Astrocyte of the spinal cord (primary cell): ENCODE measurements around the gene QRICH1.

Experiments used
- DNase-seq: peaks from one replicate; pipeline ENCODE4 v3.0.0; 2011; ENCODE audit warnings: low read depth, low spot score
- H3K4me3 ChIP-seq: 2 replicates; pipeline ENCODE4 v1.5.1; 2011; ENCODE audit warnings: low read depth, mild to moderate bottlenecking, low read length, moderate library complexity
- in situ Hi-C: cut with HindIII; loops from 2 replicates; pipeline ENCODE4 v1.10.0; 2017; ENCODE audit warnings: low sequenced_read_pairs
- TF ChIP-seq, protein P1 (sequence below): IDR thresholded peaks from 2 replicates; pipeline ENCODE4 v1.5.1; 2012; ENCODE audit warnings: low read depth, mild to moderate bottlenecking, low read length, inconsistent platforms

Gene QRICH1

GRCh38 chr3:49005303-49005680 is 88.6 kb downstream of the QRICH1 start:
- DNase-seq, result no peak
- TF ChIP-seq, protein P1, sequence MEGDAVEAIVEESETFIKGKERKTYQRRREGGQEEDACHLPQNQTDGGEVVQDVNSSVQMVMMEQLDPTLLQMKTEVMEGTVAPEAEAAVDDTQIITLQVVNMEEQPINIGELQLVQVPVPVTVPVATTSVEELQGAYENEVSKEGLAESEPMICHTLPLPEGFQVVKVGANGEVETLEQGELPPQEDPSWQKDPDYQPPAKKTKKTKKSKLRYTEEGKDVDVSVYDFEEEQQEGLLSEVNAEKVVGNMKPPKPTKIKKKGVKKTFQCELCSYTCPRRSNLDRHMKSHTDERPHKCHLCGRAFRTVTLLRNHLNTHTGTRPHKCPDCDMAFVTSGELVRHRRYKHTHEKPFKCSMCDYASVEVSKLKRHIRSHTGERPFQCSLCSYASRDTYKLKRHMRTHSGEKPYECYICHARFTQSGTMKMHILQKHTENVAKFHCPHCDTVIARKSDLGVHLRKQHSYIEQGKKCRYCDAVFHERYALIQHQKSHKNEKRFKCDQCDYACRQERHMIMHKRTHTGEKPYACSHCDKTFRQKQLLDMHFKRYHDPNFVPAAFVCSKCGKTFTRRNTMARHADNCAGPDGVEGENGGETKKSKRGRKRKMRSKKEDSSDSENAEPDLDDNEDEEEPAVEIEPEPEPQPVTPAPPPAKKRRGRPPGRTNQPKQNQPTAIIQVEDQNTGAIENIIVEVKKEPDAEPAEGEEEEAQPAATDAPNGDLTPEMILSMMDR, result no peak
- in situ Hi-C loops, result no loop called here
- H3K4me3 ChIP-seq, result no peak overlapping the region

DNA sequence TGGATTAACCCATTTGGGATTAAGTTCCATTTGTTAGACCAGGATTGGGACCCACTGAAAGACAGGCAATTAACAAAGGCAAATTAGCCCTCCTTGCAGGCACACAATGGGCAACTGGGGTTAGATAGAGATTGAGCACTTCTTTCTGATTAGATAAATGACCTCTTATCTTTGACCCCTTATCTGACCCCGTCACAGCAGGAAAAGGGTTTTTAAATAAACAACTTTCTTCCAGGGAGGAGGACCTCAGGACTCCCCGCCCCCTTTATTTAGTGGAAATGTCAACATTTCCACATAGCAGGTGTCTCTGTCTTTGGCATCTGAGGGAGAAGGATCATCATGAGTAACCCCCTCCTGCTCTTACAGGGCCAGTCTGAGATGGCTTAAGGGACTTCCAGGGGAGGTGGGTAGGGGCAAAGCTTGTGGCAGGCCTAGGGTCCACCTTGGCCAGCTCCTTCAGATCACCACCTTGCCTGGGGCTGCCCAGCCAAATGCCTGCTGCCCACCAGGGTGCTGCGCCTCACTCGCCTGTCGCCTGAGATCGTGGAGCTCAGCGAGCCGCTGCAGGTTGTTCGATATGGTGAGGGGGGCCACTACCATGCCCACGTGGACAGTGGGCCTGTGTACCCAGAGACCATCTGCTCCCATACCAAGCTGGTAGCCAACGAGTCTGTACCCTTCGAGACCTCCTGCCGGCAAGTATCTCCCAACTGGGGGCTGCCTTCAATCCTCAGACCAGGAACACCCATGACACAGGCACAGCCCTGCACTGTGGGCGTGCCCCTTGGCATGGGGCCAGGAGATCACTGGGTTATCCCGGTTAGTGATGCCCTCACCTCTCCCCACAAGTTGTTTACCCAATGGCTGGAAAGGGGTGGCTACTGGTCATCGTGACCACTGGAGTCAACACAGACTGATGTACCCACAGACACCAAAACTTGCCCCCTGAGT is 89.2 kb downstream of the QRICH1 start:
- H3K4me3 ChIP-seq, result no peak overlapping the region
- TF ChIP-seq, protein P1, result no peak
- in situ Hi-C loops, result no loop called here
- no peak for DNase-seq

DNA sequence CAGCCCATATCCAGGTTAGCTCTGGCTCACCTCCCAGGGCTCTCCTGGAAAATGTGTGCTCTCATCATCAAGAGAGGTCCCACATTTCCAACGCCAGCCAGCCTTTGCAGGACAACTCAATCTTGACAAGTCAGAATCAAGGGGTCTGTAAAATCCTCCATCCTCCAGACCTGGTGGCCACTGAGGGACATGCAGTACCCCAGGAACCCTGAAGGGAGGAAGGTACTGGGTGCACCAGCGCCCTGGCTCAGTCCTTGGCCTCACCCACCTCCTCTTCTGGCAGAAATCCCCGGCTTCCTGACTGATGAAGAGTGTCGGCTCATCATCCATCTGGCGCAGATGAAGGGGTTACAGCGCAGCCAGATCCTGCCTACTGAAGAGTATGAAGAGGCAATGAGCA is 92.7 kb downstream of the QRICH1 start:
- DNase-seq, result no peak
- in situ Hi-C loops, result no loop called here
- H3K4me3 ChIP-seq, result no peak overlapping the region
- TF ChIP-seq, protein P1, result no peak

DNA sequence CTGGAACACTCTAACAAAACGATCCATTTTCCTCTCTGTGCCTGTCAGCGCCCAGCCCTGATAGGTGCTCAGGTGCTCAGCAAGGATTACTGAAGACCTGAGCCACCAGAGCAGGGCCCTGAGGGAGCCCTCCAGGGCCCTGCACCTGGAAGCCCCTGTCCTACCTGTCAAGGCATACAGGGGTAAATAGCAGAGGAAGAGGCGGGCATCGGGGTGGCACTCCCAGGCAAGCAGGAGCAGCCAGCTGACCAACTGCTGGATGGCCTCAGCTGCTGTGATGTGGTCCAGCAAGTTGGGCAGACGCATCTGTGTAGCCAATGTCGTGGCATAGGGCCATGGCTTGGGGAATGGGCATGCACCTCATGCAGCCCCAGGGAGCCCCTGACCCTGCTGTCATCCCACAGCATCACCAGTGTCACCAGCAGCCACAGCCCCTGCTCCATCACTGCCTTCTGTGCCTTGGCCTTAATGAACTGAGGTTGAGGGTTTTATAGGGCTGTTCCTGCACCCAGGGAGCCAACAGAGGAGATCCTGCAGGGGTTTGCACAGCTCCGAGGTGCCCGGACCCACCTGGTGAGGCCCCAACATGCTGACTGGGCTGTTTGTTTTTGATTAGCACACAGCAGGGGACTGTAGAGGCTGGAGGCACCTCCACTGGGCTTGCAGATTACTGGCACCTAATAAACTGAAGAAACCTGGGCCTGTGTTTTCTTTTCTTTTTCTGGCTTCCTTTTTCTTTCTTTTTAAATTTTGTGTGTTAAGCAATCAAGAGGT is 94.6 kb downstream of the QRICH1 start:
- no peak for DNase-seq
- TF ChIP-seq, protein P1, result no peak
- no peak overlapping the region for H3K4me3 ChIP-seq
- in situ Hi-C loops, result no loop called here

GRCh38 chr3:48997714-48998637 is 95.9 kb downstream of the QRICH1 start:
- TF ChIP-seq, protein P1, result no peak
- in situ Hi-C loops, result no loop called here
- DNase-seq, result no peak
- H3K4me3 ChIP-seq, result no peak overlapping the region

GRCh38 chr3:48997102-48997635 is 96.7 kb downstream of the QRICH1 start:
- no peak for DNase-seq
- in situ Hi-C loops, result no loop called here
- TF ChIP-seq, protein P1, result no peak
- no peak overlapping the region for H3K4me3 ChIP-seq
